Measurements from ENCODE around the gene PLCB4. TPM values are rescaled to one million over a fixed set of nuclear protein-coding genes. Genes with fewer than 3 reads are reported as not detected.

Gene PLCB4
- total and polyA plus RNA-seq, 2 experiments from 2014 or later: 6.5 to 16.1 TPM

DNA sequence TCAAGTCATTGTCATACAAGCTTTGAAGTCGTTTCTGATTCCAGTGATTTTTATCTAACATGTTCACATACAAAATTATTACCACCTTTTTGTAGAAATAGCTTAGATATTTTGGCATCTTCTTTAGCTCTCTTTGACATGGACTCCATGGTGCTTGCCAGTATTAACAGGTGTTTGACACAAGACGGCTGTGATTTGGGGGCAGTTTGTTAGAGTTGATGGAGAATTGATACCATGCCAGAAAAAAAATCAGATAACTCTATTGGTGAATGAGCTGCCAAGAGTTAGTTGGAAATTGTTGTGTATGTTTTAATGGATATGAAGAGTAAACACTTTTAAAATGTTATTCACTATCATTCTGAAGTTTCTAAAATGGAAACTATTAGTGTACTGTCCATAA, 298.9 kb downstream of the PLCB4 start:
- ATAC-seq (no peak), DNase-seq (ENCODE audit: low spot score) (no peak)
- no peak overlapping the region for H3K4me3 Mint-ChIP-seq
- Histone ChIP-seq H3K79me2 (replicated peaks; ENCODE audit: insufficient read depth) (no peaks in the 10 kb centered on the region), H3K27me3 (ENCODE audit: insufficient read depth) (no peaks in the 10 kb centered on the region), H3K36me3 (ENCODE audit: insufficient read depth) (no peaks in the 10 kb centered on the region), H3K4me3 (no peak overlapping the region), H3K9me2 (ENCODE audit: insufficient read depth) (no peaks in the 10 kb centered on the region), H3K27ac (ENCODE audit: low read depth) (no peak overlapping the region), H2AFZ (no peak overlapping the region), H4K20me1 (replicated peaks; ENCODE audit: insufficient read depth) (no peaks in the 10 kb centered on the region), H3K4me2 (no peak overlapping the region), H3K4me1 (ENCODE audit: insufficient read depth) (no peaks in the 10 kb centered on the region), H3F3A (replicated peaks; ENCODE audit: low read depth) (no peaks in the 10 kb centered on the region)
- no peak for TF ChIP-seq POLR2AphosphoS5 (IDR thresholded peaks at IDR 0.05; ENCODE audit: low read depth)
- TF ChIP-seq NANOG (IDR thresholded peaks at IDR 0.05; ENCODE audit: borderline replicate concordance): no peak
- TF ChIP-seq EZH2phosphoT487 (IDR thresholded peaks at IDR 0.05; ENCODE audit: unreplicated experiment): no peak
- TF ChIP-seq EZH2 (IDR thresholded peaks at IDR 0.05; ENCODE audit: low read depth, unreplicated experiment): no peak
- TF ChIP-seq CTCF (conservative IDR thresholded peaks at IDR 0.05; ENCODE audit: low read depth in 2 of 2): no peak
- TF ChIP-seq JUNB (IDR thresholded peaks at IDR 0.05; ENCODE audit: unreplicated experiment): no peak
- no peak for TF ChIP-seq ZNF331 (CRISPR knock-in tag; IDR thresholded peaks at IDR 0.05; ENCODE audit: low read depth)
- no peak for TF ChIP-seq STAT1 (IDR thresholded peaks at IDR 0.05; ENCODE audit: unreplicated experiment)
- TF ChIP-seq ZNF114 (CRISPR knock-in tag; IDR thresholded peaks at IDR 0.05): no peak
- TF ChIP-seq, protein P1, sequence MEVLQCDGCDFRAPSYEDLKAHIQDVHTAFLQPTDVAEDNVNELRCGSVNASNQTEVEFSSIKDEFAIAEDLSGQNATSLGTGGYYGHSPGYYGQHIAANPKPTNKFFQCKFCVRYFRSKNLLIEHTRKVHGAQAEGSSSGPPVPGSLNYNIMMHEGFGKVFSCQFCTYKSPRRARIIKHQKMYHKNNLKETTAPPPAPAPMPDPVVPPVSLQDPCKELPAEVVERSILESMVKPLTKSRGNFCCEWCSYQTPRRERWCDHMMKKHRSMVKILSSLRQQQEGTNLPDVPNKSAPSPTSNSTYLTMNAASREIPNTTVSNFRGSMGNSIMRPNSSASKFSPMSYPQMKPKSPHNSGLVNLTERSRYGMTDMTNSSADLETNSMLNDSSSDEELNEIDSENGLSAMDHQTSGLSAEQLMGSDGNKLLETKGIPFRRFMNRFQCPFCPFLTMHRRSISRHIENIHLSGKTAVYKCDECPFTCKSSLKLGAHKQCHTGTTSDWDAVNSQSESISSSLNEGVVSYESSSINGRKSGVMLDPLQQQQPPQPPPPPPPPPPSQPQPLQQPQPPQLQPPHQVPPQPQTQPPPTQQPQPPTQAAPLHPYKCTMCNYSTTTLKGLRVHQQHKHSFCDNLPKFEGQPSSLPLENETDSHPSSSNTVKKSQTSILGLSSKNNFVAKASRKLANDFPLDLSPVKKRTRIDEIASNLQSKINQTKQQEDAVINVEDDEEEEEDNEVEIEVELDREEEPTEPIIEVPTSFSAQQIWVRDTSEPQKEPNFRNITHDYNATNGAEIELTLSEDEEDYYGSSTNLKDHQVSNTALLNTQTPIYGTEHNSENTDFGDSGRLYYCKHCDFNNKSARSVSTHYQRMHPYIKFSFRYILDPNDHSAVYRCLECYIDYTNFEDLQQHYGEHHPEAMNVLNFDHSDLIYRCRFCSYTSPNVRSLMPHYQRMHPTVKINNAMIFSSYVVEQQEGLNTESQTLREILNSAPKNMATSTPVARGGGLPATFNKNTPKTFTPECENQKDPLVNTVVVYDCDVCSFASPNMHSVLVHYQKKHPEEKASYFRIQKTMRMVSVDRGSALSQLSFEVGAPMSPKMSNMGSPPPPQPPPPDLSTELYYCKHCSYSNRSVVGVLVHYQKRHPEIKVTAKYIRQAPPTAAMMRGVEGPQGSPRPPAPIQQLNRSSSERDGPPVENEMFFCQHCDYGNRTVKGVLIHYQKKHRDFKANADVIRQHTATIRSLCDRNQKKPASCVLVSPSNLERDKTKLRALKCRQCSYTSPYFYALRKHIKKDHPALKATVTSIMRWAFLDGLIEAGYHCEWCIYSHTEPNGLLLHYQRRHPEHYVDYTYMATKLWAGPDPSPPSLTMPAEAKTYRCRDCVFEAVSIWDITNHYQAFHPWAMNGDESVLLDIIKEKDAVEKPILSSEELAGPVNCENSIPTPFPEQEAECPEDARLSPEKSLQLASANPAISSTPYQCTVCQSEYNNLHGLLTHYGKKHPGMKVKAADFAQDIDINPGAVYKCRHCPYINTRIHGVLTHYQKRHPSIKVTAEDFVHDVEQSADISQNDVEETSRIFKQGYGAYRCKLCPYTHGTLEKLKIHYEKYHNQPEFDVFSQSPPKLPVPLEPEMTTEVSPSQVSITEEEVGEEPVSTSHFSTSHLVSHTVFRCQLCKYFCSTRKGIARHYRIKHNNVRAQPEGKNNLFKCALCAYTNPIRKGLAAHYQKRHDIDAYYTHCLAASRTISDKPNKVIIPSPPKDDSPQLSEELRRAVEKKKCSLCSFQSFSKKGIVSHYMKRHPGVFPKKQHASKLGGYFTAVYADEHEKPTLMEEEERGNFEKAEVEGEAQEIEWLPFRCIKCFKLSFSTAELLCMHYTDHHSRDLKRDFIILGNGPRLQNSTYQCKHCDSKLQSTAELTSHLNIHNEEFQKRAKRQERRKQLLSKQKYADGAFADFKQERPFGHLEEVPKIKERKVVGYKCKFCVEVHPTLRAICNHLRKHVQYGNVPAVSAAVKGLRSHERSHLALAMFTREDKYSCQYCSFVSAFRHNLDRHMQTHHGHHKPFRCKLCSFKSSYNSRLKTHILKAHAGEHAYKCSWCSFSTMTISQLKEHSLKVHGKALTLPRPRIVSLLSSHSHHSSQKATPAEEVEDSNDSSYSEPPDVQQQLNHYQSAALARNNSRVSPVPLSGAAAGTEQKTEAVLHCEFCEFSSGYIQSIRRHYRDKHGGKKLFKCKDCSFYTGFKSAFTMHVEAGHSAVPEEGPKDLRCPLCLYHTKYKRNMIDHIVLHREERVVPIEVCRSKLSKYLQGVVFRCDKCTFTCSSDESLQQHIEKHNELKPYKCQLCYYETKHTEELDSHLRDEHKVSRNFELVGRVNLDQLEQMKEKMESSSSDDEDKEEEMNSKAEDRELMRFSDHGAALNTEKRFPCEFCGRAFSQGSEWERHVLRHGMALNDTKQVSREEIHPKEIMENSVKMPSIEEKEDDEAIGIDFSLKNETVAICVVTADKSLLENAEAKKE (CRISPR knock-in tag; IDR thresholded peaks at IDR 0.05): no peak
- TF ChIP-seq, protein P2, sequence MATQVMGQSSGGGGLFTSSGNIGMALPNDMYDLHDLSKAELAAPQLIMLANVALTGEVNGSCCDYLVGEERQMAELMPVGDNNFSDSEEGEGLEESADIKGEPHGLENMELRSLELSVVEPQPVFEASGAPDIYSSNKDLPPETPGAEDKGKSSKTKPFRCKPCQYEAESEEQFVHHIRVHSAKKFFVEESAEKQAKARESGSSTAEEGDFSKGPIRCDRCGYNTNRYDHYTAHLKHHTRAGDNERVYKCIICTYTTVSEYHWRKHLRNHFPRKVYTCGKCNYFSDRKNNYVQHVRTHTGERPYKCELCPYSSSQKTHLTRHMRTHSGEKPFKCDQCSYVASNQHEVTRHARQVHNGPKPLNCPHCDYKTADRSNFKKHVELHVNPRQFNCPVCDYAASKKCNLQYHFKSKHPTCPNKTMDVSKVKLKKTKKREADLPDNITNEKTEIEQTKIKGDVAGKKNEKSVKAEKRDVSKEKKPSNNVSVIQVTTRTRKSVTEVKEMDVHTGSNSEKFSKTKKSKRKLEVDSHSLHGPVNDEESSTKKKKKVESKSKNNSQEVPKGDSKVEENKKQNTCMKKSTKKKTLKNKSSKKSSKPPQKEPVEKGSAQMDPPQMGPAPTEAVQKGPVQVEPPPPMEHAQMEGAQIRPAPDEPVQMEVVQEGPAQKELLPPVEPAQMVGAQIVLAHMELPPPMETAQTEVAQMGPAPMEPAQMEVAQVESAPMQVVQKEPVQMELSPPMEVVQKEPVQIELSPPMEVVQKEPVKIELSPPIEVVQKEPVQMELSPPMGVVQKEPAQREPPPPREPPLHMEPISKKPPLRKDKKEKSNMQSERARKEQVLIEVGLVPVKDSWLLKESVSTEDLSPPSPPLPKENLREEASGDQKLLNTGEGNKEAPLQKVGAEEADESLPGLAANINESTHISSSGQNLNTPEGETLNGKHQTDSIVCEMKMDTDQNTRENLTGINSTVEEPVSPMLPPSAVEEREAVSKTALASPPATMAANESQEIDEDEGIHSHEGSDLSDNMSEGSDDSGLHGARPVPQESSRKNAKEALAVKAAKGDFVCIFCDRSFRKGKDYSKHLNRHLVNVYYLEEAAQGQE (IDR thresholded peaks at IDR 0.05; ENCODE audit: unreplicated experiment): no peak
- TF ChIP-seq CREB1 (CRISPR knock-in tag; IDR thresholded peaks at IDR 0.05; ENCODE audit: low read depth): no peak
- no peak for TF ChIP-seq ETS1 (IDR thresholded peaks at IDR 0.05)
- peaks cover 8% of the 10 kb centered on the region; the same call in 2 of the 3 replicates for H3K4me1 Mint-ChIP-seq
- no peaks in the 10 kb centered on the region for H3K9me3 Mint-ChIP-seq
- peaks cover 4% of the 10 kb centered on the region; the same call in 1 of the 3 replicates for H3K36me3 Mint-ChIP-seq (ENCODE audit: low read depth)
- H3K27ac Mint-ChIP-seq: no peak overlapping the region
- H3K27me3 Mint-ChIP-seq (ENCODE audit: insufficient read depth, low read depth, poor library complexity): no peaks in the 10 kb centered on the region

Measured in GM23338 (cell line).